Nephron (organoid): ENCODE data around the gene HMCN2.

Source experiments
- H3K27ac Mint-ChIP-seq, 3 experiments: 2 replicates each; pipeline ENCODE4 v1.8.0; 2020; ENCODE audit warnings: mixed read lengths in 3 of 3, mild to moderate bottlenecking in 2 of 3, moderate library complexity in 1 of 3
- H3K27me3 Mint-ChIP-seq: 2 replicates; pipeline ENCODE4 v1.8.0; 2021; ENCODE audit warnings: low read depth, mild to moderate bottlenecking, moderate library complexity, mixed read lengths
- H3K36me3 Mint-ChIP-seq: 2 replicates; pipeline ENCODE4 v1.8.0; 2020; ENCODE audit warnings: low read depth, mixed read lengths
- H3K4me1 Mint-ChIP-seq: 2 replicates; pipeline ENCODE4 v1.8.0; 2020; ENCODE audit warnings: mixed read lengths
- H3K4me3 Mint-ChIP-seq, 3 experiments: 2 replicates each; pipeline ENCODE4 v1.8.0; 2020; ENCODE audit warnings: mild to moderate bottlenecking in 3 of 3, mixed read lengths in 3 of 3, moderate library complexity in 2 of 3
- H3K9me3 Mint-ChIP-seq: 2 replicates; pipeline ENCODE4 v1.8.0; 2020; ENCODE audit warnings: mixed read lengths
- TF ChIP-seq, protein P1 (sequence below), 3 experiments: fragments of 200-600 bp; sonication (generic); IDR thresholded peaks; one replicate each; pipeline ENCODE4 v1.5.0; 2021; ENCODE audit warnings: antibody characterized with exemption in 3 of 3; ENCODE audit not compliant: unreplicated experiment in 3 of 3

The HMCN2 gene

GRCh38 chr9:130232899-130233586, 32.5 kb upstream of the HMCN2 start:
- Mint-ChIP-seq H3K27ac (peak overlapping the region in 1 of 3 experiments; percentile 38), H3K4me1 (peaks cover 10% of the 10 kb centered on the region), H3K9me3 (no peaks in the 10 kb centered on the region), H3K4me3 (no peak overlapping the region), H3K36me3 (peaks cover 31% of the 10 kb centered on the region), H3K27me3 (no peaks in the 10 kb centered on the region)
- TF ChIP-seq, protein P1, sequence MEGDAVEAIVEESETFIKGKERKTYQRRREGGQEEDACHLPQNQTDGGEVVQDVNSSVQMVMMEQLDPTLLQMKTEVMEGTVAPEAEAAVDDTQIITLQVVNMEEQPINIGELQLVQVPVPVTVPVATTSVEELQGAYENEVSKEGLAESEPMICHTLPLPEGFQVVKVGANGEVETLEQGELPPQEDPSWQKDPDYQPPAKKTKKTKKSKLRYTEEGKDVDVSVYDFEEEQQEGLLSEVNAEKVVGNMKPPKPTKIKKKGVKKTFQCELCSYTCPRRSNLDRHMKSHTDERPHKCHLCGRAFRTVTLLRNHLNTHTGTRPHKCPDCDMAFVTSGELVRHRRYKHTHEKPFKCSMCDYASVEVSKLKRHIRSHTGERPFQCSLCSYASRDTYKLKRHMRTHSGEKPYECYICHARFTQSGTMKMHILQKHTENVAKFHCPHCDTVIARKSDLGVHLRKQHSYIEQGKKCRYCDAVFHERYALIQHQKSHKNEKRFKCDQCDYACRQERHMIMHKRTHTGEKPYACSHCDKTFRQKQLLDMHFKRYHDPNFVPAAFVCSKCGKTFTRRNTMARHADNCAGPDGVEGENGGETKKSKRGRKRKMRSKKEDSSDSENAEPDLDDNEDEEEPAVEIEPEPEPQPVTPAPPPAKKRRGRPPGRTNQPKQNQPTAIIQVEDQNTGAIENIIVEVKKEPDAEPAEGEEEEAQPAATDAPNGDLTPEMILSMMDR (IDR thresholded peaks at IDR 0.05; ENCODE audit: unreplicated experiment in 3 of 3), result no peak

DNA sequence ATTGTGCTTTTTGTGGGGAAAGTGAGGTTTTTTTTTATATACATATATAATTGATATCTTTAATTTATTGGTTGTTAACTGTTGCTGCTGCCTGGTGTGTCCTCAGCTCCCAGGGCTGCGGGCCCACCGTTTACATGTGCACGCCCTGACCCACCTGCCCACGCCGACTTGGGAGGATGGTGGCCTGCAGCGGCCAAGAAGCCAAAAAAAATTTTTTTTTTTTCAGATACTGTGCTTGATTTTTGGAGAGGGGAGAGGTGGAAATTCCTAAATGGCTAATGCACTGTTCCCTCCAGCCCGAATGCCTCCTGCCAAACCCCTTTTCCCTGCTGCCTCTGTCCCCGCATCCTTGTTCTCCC, 32.0 kb upstream of the HMCN2 start:
- Mint-ChIP-seq H3K27ac (peak overlapping the region in 1 of 3 experiments; percentile 38), H3K27me3 (peaks cover 3% of the 10 kb centered on the region), H3K4me1 (peaks cover 10% of the 10 kb centered on the region), H3K9me3 (no peaks in the 10 kb centered on the region), H3K4me3 (no peak overlapping the region), H3K36me3 (peaks cover 26% of the 10 kb centered on the region)
- TF ChIP-seq, protein P1 (IDR thresholded peaks at IDR 0.05; ENCODE audit: unreplicated experiment in 3 of 3), result no peak

- H3K9me3 Mint-ChIP-seq, result no peaks in the 10 kb centered on the region
Observed at GRCh38 chr9:130234340-130235260, 31.0 kb upstream of the HMCN2 start.

DNA sequence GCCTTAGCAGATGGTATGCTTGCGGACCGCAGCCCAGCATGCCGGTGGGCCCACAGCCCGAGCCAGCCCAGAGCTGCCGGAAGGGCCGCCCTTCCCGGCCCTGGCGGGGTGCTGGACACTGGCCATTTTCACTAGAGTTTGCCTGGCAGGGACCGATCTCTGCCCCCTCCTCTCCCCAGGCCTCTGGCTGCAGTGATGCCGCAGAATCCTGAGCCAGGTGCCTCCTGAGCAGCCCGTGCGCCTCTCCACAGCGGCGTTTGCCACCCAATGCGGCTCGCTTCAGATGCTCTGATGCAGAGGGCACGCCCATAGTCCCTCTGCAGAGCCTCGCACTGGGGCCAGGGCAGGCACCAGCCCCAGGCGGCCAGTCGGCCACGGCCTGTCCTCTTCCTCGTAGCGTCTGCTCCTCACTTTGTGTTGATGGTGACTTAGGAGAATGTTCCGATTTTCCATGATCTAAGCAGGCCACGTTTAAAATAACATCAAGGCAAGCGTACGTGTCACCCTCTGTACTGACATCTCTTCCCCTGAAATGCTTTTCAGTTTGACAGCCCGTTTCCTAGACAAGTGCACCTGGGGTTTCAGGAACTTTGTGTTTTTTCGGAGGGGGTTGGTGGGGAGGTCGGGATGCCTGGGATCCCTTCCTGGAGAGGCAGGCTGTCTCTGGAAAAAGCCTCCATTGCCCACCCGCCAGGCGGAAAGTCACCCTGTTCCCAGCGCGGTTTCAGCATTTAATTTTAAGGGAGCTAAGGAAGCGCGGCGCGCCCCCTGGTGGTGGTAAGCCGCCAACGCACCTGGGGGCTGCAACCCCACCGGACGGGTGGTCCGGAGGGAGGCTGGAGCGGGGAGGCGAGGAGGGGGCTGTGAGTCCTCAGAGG, 29.8 kb upstream of the HMCN2 start:
- no peaks in the 10 kb centered on the region for H3K9me3 Mint-ChIP-seq
- H3K36me3 Mint-ChIP-seq, result peaks cover 14% of the 10 kb centered on the region
- H3K27ac Mint-ChIP-seq, result peak overlapping the region in 1 of 3 experiments; percentile 9
- TF ChIP-seq, protein P1 (IDR thresholded peaks at IDR 0.05; ENCODE audit: unreplicated experiment in 3 of 3), result peak; percentile 99
- peaks cover 14% of the 10 kb centered on the region for H3K4me1 Mint-ChIP-seq
- H3K27me3 Mint-ChIP-seq, result peaks cover 6% of the 10 kb centered on the region
- no peak overlapping the region for H3K4me3 Mint-ChIP-seq

More at GRCh38 chr9:130234340-130235260, 31.0 kb upstream of the HMCN2 start:
- Mint-ChIP-seq H3K27me3 (peaks cover 3% of the 10 kb centered on the region), H3K27ac (no peak overlapping the region), H3K4me3 (no peak overlapping the region), H3K4me1 (peaks cover 10% of the 10 kb centered on the region), H3K36me3 (peaks cover 22% of the 10 kb centered on the region)
- TF ChIP-seq, protein P1 (IDR thresholded peaks at IDR 0.05; ENCODE audit: unreplicated experiment in 3 of 3), result no peak

GRCh38 chr9:130236436-130236985, 29.0 kb upstream of the HMCN2 start:
- Mint-ChIP-seq H3K27me3 (peaks cover 8% of the 10 kb centered on the region), H3K9me3 (no peaks in the 10 kb centered on the region), H3K4me3 (no peak overlapping the region), H3K4me1 (peaks cover 15% of the 10 kb centered on the region), H3K36me3 (peaks cover 14% of the 10 kb centered on the region), H3K27ac (no peak overlapping the region)
- TF ChIP-seq, protein P1 (IDR thresholded peaks at IDR 0.05; ENCODE audit: unreplicated experiment in 3 of 3), result peak in 1 of 3 experiments; percentile 37
